GOT3 (cell line): ENCODE data around the gene SLC13A3.
"Not testable (repeated sequence)": the region's sequence is repeated elsewhere in the genome, so short reads cannot be mapped to it uniquely, and the experiment has no call there.

Experiments
- DNase-seq: peaks from one replicate; lab custom pipeline; 2025; ENCODE audit warnings: mixed read lengths; lab: John Stamatoyannopoulos, UW

SLC13A3 gene

DNA sequence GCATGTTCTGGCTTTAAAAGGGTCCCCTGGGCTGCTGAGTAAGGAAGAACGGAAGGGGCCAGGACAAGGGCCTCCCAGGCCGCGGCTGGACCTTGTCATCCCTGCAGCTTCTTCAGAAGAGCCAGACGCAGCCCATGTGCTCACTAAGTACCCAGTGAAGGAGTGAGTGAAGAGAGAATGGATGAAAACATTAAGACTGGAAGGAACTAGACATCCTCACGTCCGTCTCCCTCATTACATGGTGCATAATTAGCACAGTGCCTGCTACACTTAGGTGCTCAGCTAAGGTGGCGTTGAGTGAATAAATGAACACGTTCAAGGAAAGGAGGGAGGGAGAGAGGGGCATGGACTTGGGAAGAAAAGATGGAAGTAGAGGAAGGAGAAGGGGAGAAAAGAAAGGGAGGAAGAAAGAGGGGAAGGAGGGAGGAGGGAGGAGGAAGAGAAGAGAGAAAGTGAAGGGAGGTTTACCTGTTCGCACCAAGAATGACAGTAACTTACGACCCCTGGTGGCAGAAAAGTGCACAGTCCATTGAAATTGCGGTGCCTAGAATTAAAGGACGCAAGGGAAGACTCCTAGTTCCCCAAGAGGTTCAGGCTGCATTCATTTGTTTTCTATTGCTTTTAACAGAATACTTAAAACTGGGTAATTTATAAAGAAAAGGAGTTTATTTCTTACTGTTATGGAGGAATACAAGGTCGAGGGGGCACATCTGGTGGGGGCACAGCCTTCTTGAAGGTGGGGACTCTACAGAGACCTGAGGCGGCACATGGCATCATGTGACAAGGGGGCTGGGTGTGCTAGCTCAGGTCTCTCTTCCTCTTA, 30.0 kb upstream of the SLC13A3 start:
- no peak for DNase-seq

DNA sequence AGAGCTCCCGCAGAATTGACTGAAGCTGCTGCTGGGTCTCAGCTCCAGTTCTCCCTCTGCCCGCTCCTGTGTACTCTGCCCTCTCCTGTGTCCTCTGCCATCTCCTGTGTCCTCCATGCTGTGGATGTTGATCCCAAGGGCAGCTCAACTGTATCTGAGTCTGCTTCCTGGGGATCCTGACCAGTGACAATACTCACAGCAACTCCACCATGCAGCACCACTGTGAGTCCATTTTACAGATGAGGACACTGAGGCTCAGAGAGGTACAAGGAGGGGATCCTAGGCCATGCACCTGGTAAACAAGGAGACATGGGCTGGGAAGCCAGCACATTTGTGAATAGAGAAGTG, 29.4 kb upstream of the SLC13A3 start:
- DNase-seq, result no peak

DNA sequence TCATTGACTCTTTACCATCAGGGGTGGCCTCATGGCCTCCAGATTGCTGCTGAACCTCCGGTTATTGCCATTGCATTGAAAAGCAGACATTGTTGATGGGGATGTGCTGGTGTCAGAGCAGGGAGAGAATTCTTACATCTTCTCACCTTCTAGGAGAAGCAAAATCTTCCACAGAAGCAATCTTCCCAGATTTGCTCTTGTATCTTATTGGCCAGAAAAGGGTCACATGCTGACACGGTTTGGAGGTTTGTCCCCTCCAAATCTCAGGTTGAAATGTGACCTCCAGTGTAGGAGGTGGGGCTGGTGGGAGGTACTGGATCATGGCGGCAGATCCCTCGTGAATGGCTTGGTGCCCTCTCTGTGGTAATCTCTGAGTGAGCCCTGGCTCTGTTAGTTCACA, 27.3 kb upstream of the SLC13A3 start:
- DNase-seq, result no peak

DNA sequence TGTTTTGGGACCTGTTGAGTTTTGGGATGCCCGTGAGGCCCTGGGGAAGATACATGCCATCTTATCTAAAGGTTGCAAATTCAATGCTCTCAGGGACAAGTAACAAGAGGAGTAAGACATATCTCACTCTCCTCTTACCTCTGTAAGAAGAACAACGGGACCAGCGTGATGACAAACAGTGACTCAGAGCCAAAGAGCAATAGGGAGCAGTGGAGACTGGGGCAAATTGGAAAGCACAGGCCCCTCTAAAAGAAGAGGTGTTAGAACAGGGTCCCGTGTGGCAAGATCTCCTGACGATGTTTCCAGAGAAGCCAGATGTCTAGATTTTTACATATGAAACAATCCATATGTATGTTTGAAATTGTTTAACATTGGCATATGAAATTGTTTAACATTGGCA, 26.3 kb upstream of the SLC13A3 start:
- no peak for DNase-seq

DNA sequence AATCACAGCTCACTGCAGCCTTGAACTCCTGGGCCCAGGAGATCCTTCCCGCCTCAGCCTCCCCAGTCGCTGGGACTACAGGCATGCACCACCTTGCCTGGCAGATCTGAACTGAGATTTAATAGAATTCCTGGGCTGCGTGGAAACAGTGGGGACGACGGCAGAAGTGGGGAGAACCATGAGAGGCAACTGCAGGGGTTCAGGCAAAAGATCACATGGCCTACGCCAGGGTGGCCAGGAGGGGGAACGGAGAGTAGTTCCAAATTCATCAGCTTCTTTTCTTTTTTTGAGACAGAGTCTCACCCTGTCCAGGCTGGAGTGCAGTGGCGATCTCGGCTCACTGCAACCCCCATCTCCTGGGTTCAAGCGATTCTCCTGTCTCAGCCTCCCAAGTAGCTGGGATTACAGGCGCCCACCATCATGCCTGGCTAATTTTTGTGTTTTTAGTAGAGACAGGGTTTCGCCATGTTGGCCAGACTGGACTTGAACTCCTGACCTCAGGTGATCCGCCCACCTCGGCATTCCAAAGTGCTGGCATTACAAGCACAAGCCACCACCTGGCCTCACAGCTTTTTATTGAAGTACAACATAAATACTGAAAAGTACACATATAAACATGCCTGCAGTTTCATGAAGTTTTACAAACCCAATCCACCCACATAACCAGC, 25.5 kb upstream of the SLC13A3 start:
- DNase-seq, result not testable (repeated sequence)

DNA sequence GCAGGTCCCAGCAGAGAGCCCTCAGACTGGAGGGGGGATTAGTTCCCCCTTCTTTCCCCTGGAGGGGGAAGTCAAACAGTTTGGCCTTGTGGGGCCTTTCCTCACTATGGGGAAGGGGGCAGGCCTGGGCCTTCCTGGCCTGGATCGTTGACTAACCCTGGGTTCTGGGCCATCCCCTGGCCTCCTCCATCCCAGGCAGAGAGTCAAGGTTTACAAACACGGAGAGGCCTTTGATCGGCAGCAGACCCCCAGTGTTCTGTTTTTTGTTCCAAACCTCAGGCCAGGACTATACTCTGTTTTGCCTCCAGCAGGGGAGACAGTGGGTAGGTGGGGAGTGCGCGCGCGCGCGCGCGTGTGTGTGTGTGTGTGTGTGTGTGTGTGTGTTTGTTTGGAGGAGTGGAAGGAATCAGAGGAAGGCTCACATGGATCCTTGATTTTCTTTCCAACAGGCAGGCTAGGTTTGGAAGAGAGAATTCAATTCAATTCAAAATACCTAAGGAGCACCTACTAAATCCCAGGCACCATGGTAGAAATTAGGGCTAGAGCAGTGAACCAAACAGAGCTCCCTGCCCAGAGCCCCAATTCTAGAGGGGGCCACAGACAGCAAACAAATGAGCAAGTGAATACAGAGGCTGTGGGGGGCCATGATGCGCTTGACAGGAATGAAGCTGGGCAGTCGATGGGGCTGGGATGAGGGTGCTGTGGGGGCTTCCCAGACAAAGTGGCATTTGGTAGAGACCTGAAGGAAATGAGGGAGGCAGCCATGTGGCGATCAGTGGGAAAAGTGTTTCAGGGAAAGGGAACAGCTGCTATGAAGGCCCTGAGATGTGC, 23.2 kb upstream of the SLC13A3 start:
- DNase-seq, result no peak

DNA sequence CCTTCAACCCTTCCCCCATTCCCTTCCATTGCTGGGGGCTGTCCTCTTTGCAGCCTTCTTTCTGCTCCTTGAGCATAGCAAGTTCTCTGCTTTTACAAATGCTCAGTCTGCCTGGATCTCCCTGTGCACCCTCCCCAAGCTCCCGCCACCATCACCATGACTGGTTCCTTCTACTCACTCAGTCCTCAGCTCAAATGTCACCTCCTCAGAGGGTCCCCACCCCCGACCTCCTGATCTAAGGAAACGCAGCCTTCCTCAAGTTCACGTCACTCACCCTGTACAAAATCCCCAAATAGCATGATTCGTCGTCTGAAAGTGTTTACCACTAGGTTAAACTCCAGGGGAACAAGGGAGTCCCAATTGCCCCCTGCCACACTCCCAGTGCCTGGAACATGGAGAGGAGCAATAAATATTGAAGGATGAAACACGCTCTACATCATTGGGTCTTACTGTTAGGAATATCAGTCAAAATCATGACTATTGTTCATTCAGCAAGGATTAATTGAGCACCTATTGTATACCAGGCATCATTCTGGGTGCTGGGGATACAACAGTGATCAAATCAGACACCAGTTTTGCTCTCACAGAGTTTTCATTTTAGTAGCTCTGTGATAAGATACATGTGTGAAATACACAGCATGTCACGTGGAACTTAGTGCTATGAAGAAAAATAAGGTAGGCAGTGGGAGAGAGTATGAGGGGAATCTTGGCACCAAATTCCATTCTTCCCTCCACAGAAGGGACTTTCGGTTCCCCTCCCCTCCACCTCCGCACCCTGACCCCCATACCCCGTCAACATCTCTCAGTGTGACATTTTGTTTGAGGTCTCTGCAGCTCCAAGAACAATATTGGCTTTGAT, 22.4 kb upstream of the SLC13A3 start:
- DNase-seq, result no peak

DNA sequence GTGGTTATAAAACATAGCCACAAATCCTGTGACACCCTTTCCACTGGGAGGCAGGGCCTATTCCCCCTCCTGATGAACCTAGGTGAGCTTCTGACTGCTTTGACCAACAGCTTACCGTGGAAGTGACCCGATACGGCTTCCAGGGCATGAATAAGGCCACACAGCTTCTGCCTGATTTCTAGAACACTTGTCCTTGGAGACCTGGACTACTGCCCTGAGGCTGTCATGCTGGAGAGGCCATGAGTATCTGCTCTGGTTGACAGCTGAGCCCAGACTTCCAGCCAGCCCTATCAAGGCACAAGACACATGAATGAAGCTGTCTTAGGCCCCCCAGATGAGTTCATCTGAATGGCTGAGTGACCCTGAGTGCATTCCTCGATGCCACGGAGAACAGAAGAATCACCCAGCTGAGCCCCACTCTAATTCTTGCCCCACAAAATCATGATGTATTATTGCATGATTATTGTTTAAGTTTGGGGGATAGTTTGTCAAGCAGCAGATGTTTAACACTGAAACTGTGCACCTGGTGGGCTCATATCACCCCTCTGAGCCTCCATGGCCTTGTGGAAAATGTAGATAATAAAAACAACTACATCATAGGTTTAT, 21.4 kb upstream of the SLC13A3 start:
- no peak for DNase-seq

DNA sequence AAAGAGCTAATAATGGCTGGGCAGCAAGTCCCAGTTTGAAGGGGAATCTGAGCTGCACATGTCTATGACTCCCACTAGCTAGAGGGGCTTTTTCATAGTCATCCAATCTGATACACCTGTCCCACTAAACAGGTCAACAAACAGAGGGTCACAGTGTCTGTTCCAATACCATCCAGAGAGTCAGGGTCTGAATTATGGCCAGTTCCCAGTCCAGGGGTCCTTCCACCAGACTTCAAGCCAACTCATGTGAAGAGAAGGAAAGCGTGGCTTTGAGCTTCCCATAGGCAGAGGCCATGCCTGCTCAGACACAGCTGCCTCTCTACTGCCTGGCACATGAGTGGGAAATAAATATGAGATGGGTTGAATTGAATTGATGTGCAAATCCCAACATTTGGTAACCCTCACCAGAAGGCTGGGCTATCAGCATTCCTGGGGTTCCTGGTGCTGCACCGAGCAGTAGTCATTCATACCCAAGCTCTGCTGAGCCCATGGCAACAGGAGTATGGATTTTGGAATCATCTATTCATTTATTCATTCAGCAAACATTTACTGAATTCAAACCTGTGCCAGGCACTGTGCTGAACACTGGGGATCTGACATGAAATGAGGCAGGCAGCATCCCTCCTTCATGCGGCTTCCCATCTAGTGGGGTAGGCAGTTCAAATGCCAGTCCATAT, 20.7 kb upstream of the SLC13A3 start:
- DNase-seq, result no peak

DNA sequence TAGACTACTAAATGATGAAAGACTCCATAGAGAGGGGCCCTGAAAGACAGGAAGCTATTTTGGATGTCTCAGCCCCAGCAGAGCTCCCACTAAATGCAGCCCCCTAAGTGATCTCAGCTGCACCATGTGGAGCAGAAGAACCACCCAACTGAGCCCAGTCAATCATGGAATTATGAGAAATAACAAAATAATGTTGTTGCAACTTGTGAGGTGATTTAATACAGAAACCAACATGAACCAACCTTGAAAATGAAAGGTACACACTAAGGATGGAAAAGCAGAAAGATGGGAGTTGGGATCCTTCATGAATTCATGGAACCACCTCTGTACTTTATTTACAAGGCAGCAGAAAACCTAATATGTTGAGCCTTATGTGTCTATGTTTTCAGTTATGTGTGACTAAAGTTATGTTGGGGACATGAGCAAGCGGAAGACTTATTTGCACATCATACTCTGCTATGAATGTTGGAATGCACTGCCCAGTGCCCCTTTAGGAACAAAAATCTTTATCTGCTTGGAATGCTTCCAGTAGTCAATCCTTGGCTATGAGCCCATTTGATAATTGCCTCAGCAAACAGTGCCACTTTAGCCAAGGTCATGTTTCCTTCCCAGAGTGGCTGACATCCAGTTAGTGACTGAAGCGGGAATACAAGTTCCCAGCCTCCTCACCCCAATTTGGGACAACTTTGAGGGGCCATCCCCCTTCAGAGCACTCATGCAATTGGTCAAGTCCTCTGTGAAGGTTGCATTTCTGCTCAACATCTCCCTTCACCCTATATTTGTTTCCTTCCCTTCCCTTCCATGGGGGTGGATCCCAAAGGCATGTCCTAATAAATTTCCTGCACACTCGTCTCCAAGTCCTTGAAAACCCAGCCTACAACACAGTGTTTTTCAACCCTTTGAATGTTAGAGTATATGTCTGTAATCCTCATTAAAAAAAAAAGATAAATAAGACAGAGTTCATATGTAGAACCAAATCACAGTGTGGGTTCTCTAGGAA, 19.6 kb upstream of the SLC13A3 start:
- no peak for DNase-seq

DNA sequence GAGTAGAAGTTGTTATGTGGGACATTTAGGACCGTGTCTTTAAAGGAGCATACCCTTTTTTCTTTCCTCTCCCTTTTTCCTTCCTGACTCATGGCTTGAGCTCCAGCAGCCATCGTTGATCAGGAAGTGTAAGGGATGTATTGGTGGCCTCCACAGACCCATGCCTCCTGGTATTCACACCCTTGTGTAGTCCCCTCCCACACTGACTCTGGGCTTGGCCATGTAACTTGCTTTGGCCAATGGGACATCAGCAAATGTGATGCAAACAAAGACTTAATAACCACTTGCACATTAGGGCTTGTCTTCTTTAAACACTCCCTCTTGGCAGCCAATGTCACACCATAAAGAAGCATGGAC, 18.9 kb upstream of the SLC13A3 start:
- DNase-seq, result no peak

DNA sequence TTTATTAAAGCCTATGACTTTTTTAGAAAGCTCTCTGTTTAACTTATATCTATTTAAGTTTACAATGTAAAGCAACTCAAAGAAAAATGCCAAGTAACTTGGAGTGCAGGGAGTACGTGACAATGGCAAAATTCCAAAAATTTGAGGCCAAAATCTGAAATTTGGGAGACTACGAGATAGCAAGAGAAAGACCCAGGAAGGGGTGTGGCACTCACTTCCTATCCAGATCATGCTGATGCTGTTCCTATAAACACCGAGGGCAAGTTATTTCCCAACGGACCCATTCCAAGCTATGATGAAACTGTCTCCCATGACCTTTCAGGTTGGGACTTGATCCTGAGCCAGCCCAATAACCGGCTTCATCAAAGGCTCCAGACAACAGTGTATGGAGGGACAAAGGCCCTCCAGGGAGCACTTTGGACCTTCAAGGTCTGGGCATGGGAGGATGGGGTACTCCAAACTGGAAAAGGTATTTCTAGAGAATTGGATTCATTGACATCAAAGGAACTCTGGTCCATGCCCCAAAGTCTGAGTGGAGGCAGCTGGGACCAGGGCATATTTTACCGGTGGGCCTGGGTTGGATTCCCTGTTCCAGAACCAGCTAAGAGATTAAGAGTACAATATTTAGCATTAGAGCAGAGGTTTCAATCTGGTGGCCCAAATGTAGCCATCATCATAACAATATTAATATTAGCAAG, 15.7 kb upstream of the SLC13A3 start:
- DNase-seq, result no peak

DNA sequence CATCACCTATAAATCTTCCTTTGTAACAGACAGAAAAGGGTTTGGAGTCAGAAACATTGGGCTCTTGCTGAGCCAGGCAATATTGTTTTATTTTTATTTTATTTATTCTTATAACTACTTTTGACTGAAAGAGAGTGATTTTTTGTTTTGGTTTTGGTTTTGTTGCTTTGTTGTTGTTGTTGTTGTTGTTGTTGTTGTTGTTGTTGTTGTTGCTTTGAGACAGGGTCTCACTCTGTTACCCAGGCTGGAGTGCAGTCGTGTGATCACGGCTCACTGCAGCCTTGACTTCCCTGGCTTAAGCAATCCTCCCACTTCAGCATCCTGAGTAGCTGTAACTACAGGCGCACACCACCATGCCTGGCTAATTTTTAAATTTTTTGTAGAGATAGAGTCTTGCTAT, 15.0 kb upstream of the SLC13A3 start:
- no peak for DNase-seq

DNA sequence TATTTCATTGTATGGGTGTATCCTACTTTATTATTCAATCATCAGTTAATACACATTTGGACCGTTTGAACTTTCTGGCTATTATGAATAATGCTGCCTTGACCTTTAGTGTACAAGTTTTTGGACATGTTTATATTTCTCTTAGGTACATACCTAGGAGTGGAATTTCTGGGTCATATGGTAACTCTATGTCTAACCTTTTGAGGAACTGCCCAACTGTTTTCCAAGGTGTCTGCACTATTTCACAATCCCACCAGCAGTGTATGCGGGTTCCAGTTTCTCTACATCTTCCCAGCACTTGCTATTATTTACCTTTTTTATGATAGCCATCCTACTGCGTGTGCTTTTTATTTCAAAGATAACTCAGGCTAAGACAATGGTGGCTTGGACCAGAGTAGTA, 14.3 kb upstream of the SLC13A3 start:
- no peak for DNase-seq

DNA sequence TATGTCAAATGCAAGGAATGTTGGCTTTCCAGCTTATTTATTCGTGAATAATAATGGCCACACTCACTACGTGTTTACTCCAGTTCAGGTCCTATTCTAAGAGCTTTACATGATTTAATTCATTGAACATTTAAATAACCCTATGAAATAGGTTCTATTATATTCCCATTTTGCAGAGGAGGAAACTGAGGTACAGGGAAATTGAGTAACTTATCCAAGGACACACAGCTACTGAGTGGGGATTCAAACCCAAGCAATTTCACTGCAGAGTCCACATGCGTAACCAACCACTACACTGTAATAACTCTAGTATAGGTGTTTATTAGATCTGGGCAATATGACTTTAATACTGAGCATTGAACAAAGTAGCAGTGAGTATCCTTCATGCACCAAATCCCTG, 12.3 kb upstream of the SLC13A3 start:
- DNase-seq, result no peak

DNA sequence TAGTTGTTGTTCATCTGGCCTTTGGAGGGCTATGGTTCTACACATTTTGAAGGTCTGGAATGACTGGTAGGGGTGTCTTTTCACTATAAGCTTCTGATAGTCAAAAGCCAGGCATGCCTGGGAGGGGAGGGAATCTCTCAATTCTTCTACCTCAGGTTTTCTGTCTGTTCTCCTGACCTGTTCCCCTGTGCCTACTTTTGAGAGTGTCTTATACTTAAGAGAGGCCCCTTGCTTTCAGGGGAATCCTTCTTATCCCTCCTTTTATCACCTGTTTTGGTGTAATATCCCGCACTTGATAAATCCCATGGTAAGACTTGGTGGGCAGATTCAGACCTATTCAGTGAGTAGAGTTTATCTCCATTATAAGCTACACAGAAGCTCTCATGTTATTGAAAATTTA, 10.4 kb upstream of the SLC13A3 start:
- no peak for DNase-seq

DNA sequence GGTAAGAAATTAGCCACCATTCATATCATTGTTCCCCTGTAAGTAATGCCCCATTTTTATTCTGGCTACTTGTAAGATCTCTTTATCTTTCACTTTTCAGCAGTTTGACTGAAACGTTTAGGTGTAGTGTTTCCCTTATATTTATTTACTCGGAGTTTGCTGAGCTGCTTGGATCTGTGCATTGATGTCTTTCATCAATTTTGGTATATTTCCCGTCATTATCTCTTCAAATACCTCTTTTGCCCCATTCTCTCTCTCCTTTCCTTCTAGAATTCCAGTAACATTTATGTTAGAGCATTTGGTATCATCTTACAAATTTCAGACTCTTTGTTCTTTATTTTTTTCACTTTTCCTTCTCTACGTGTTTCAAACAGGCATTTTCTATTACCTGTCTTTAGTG, 9.2 kb upstream of the SLC13A3 start:
- no peak for DNase-seq

DNA sequence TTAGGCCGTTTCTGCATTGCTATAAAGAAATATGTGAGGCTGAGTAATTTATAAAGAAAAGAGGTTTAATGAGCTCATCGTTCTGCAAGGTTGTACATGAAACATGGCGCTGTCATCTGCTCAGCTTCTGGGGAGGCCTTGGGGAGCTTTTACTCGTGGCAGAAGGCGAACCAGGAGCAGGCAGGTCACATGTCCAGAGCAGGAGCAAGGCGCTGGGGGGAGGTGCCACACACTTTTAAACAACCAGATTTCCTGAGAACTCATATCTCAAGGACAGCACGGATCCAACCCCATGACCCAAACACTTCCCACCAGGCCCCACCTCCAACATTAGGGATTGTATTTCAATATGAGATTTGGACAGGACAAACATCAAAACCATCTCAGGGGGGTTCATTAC, 6.4 kb upstream of the SLC13A3 start:
- DNase-seq, result no peak

DNA sequence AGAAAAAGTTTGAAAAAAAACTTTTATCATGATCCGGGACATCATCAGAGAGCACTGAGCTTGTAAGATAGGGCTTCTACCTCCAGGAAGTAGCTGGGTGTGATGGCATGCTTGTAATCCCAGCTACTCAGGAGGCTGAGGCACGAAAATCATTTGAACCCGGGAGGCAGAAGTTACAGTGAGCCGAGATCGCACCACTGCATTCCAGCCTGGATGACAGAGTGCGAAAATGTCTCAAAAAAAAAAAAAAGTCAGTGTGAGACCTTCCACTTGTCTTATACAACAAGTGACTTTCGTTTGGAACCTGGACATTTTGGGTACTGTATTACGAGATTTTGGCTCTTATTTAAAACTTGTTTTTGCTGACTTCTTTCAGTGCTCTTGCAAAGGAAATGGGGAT, 5.9 kb upstream of the SLC13A3 start:
- DNase-seq, result no peak
